ENCODE results near the gene PCDHB8. TPM values are rescaled to one million over a fixed set of nuclear protein-coding genes. Genes with fewer than 3 reads are reported as not detected.
A peak's percentile ranks its signal among the peaks of the same experiment; 100 is the strongest.
"Not testable (repeated sequence)": the region's sequence is repeated elsewhere in the genome, so short reads cannot be mapped to it uniquely, and the experiment has no call there.

The PCDHB8 gene
- total RNA-seq, 4 donors from 2014 or later, result 0.16 to 0.20 TPM; not detected in 2

GRCh38 chr5:141150224-141150992, 27.2 kb upstream of the PCDHB8 start:
- no peak for TF ChIP-seq POLR2A (IDR thresholded peaks at IDR 0.05)
- TF ChIP-seq, protein P1, sequence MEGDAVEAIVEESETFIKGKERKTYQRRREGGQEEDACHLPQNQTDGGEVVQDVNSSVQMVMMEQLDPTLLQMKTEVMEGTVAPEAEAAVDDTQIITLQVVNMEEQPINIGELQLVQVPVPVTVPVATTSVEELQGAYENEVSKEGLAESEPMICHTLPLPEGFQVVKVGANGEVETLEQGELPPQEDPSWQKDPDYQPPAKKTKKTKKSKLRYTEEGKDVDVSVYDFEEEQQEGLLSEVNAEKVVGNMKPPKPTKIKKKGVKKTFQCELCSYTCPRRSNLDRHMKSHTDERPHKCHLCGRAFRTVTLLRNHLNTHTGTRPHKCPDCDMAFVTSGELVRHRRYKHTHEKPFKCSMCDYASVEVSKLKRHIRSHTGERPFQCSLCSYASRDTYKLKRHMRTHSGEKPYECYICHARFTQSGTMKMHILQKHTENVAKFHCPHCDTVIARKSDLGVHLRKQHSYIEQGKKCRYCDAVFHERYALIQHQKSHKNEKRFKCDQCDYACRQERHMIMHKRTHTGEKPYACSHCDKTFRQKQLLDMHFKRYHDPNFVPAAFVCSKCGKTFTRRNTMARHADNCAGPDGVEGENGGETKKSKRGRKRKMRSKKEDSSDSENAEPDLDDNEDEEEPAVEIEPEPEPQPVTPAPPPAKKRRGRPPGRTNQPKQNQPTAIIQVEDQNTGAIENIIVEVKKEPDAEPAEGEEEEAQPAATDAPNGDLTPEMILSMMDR (IDR thresholded peaks at IDR 0.05 in 4 of 5, conservative IDR thresholded peaks at IDR 0.05 in 1 of 5), result no peak
- H3K4me1 ChIP-seq, result no peaks in the 10 kb centered on the region
- intact Hi-C loops (cut with DNase I; ENCODE audit: low total_unique reads) (no loop called here), in situ Hi-C loops (cut with MboI; ENCODE audit: low sequenced_read_pairs in 4 of 4) (no loop called here)
- peaks cover 0 to 10% (median 0%) of the 10 kb centered on the region in 3 donors for H3K27me3 ChIP-seq
- H3K4me3 ChIP-seq, result peak overlapping the region in 2 of 4 donors; percentile 0 to 10
- DNase-seq, result no peak
- peaks cover 0 to 14% (median 2%) of the 10 kb centered on the region in 3 donors for H3K9me3 ChIP-seq
- no peak for ATAC-seq
- no peaks in the 10 kb centered on the region for H3K36me3 ChIP-seq
- no peak overlapping the region for H3K27ac ChIP-seq

DNA sequence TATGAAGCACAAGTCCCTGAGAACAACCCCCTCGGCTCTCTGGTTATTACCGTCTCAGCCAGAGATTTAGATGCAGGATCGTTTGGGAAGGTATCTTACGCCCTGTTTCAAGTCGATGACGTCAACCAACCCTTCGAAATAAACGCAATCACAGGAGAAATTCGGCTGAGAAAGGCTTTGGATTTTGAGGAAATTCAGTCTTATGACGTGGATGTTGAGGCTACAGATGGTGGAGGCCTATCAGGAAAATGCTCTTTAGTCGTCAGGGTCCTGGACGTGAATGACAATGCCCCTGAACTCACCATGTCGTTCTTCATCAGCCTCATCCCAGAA, 26.6 kb upstream of the PCDHB8 start:
- in situ Hi-C loops (cut with MboI; ENCODE audit: low sequenced_read_pairs in 4 of 4) (no loop called here), intact Hi-C loops (cut with DNase I; ENCODE audit: low total_unique reads) (no loop called here)

DNA sequence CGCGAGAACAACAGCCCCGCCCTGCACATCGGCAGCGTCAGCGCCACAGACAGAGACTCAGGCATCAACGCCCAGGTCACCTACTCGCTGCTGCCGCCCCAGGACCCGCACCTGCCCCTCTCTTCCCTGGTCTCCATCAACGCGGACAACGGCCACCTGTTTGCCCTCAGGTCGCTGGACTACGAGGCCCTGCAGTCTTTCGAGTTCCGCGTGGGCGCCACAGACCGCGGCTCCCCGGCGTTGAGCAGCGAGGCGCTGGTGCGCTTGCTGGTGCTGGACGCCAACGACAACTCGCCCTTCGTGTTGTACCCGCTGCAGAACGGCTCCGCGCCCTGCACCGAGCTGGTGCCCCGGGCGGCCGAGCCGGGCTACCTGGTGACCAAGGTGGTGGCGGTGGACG, 26.0 kb upstream of the PCDHB8 start:
- H3K4me3 ChIP-seq; intact Hi-C loops (cut with DNase I; ENCODE audit: low total_unique reads); DNase-seq; in situ Hi-C loops (cut with MboI; ENCODE audit: low sequenced_read_pairs in 4 of 4); ATAC-seq; H3K36me3 ChIP-seq; H3K27ac ChIP-seq; H3K4me1 ChIP-seq: not testable (repeated sequence)
- H3K9me3 ChIP-seq, result peaks cover 0 to 22% (median 2%) of the 10 kb centered on the region in 3 donors
- H3K27me3 ChIP-seq, result peaks cover 0 to 10% (median 0%) of the 10 kb centered on the region in 3 donors

More for the DNA sequence above, 26.6 kb upstream of the PCDHB8 start:
- Histone ChIP-seq H3K36me3 (no peaks in the 10 kb centered on the region), H3K27ac (no peak overlapping the region), H3K4me3 (no peak overlapping the region), H3K9me3 (peaks cover 0 to 19% (median 2%) of the 10 kb centered on the region in 3 donors), H3K27me3 (peaks cover 0 to 10% (median 0%) of the 10 kb centered on the region in 3 donors), H3K4me1 (no peaks in the 10 kb centered on the region)
- ATAC-seq, result no peak
- DNase-seq, result no peak
- TF ChIP-seq, protein P1 (IDR thresholded peaks at IDR 0.05 in 4 of 5, conservative IDR thresholded peaks at IDR 0.05 in 1 of 5), result no peak
- no peak for TF ChIP-seq POLR2A (IDR thresholded peaks at IDR 0.05)

DNA sequence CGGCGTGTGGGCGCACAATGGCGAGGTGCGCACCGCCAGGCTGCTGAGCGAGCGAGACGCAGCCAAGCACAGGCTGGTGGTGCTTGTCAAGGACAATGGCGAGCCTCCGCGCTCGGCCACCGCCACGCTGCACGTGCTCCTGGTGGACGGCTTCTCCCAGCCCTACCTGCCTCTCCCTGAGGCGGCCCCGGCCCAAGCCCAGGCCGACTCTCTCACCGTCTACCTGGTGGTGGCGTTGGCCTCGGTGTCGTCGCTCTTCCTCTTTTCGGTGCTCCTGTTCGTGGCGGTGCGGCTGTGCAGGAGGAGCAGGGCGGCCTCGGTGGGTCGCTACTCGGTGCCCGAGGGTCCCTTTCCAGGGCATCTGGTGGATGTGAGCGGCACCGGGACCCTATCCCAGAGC, 25.5 kb upstream of the PCDHB8 start:
- DNase-seq; in situ Hi-C loops (cut with MboI; ENCODE audit: low sequenced_read_pairs in 4 of 4); H3K4me1 ChIP-seq; ATAC-seq; intact Hi-C loops (cut with DNase I; ENCODE audit: low total_unique reads); H3K36me3 ChIP-seq; H3K27ac ChIP-seq; H3K4me3 ChIP-seq: not testable (repeated sequence)
- Histone ChIP-seq H3K27me3 (peaks cover 0 to 10% (median 0%) of the 10 kb centered on the region in 3 donors), H3K9me3 (peaks cover 0 to 22% (median 2%) of the 10 kb centered on the region in 3 donors)

GRCh38 chr5:141155540-141156374, 21.8 kb upstream of the PCDHB8 start:
- no peak overlapping the region for H3K27ac ChIP-seq
- no peaks in the 10 kb centered on the region for H3K4me1 ChIP-seq
- TF ChIP-seq, protein P1 (IDR thresholded peaks at IDR 0.05 in 4 of 5, conservative IDR thresholded peaks at IDR 0.05 in 1 of 5), result no peak
- no peak for TF ChIP-seq POLR2A (IDR thresholded peaks at IDR 0.05)
- H3K9me3 ChIP-seq, result peaks cover 0 to 12% (median 2%) of the 10 kb centered on the region in 3 donors
- H3K4me3 ChIP-seq, result no peak overlapping the region
- peaks cover 0 to 10% (median 0%) of the 10 kb centered on the region in 3 donors for H3K27me3 ChIP-seq
- in situ Hi-C loops (cut with MboI; ENCODE audit: low sequenced_read_pairs in 4 of 4) (no loop called here), intact Hi-C loops (cut with DNase I; ENCODE audit: low total_unique reads) (no loop called here)
- H3K36me3 ChIP-seq, result no peaks in the 10 kb centered on the region
- DNase-seq (no peak), ATAC-seq (no peak)

DNA sequence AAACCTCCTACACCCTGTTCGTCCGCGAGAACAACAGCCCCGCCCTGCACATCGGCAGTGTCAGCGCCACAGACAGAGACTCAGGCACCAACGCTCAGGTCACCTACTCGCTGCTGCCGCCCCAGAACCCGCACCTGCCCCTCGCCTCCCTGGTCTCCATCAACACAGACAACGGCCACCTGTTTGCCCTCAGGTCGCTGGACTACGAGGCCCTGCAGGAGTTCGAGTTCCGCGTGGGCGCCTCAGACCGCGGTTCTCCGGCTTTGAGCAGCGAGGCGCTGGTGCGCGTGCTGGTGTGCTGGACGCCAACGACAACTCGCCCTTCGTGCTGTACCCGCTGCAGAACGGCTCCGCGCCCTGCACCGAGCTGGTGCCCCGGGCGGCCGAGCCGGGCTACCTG, 20.2 kb upstream of the PCDHB8 start:
- in situ Hi-C loops (cut with MboI; ENCODE audit: low sequenced_read_pairs in 4 of 4); H3K36me3 ChIP-seq; ATAC-seq: not testable (repeated sequence)

GRCh38 chr5:141157901-141158300, 19.7 kb upstream of the PCDHB8 start:
- H3K27ac ChIP-seq; ATAC-seq; H3K4me3 ChIP-seq; H3K9me3 ChIP-seq; H3K36me3 ChIP-seq; in situ Hi-C loops (cut with MboI; ENCODE audit: low sequenced_read_pairs in 4 of 4); H3K4me1 ChIP-seq; intact Hi-C loops (cut with DNase I; ENCODE audit: low total_unique reads); DNase-seq: not testable (repeated sequence)
- peaks cover 0 to 10% (median 0%) of the 10 kb centered on the region in 3 donors for H3K27me3 ChIP-seq

More for the DNA sequence above, 20.2 kb upstream of the PCDHB8 start:
- intact Hi-C loops (cut with DNase I; ENCODE audit: low total_unique reads); H3K27ac ChIP-seq; DNase-seq; H3K4me3 ChIP-seq; H3K9me3 ChIP-seq; H3K4me1 ChIP-seq: not testable (repeated sequence)
- peaks cover 0 to 10% (median 0%) of the 10 kb centered on the region in 3 donors for H3K27me3 ChIP-seq

Measured in gastrocnemius medialis (tissue), 4 donors.